SK-N-SH (cell line): ENCODE results near the gene AATF.

Experiments
- CTCF ChIP-seq: fragments of 200-600 bp; sonication (generic); IDR thresholded peaks from 2 replicates; pipeline ENCODE4 v1.6.1; 2017; ENCODE audit warnings: antibody characterized with exemption, mild to moderate bottlenecking, moderate library complexity
- NRF1 ChIP-seq: IDR thresholded peaks from 2 replicates; pipeline ENCODE4 v1.6.1; 2012; ENCODE audit warnings: low read depth, mild to moderate bottlenecking, low read length
- TAF1 ChIP-seq: IDR thresholded peaks from 2 replicates; pipeline ENCODE4 v1.6.1; 2012; ENCODE audit warnings: low read depth, mild to moderate bottlenecking, low read length, moderate library complexity, borderline replicate concordance

GRCh38 chr17:36951084-36951789, 2.5 kb downstream of the AATF start:
- TF ChIP-seq TAF1 (no peak), CTCF (no peak), NRF1 (no peak)
